Measurements from ENCODE around the gene MTHFR.

The MTHFR gene

DNA sequence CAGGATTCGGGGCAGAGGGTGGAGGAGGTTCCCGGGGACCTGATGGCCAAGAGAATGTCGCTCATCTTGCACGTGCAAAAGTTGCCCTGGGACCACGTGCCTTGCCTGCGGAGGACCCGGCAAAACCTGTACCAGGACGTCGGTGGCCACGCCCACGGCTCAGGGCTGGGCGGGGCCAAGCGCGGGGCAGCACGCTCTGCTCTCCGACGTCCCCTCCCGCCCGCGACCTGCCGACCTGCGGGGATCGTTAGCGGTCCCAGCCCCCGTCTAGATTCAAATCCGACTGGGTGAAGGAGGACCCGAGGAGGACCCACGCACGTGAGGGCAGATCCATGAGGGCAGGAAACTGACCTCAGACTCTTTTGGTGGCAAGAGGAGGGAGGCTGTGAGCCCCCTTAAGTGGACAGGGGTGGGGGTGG is 43.8 kb downstream of the MTHFR start, which contains the start of gene C1orf167:
C1orf167 (plus strand) TSS at position 206 of the 419 bp plus-strand sequence. CDS start 2,208 bp downstream, outside the sequence.
- DNase-seq (ENCODE audit: low spot score) (no peak), FAIRE-seq (no peak)

DNA sequence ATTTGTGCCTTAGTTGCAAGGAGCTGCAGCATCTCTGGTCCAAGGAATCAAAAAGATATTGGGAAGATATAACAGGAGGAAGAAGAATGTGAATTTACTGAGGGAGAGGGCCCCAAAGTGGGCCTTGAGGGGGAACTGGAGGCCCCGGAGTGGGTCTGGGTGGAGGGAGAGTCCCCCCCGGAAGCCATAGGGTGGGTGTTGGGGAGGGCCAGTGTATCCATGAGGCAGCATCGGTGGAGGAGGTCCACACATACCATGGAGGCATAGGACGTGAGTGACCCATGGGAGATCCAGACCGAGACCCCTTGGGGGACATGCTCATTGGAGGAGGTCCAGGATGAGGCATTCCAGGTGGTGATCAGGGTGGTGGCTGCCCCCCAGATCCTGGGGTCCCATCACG is 44.5 kb downstream of the MTHFR start:
- no peak for FAIRE-seq
- no peak for DNase-seq (ENCODE audit: low spot score)

DNA sequence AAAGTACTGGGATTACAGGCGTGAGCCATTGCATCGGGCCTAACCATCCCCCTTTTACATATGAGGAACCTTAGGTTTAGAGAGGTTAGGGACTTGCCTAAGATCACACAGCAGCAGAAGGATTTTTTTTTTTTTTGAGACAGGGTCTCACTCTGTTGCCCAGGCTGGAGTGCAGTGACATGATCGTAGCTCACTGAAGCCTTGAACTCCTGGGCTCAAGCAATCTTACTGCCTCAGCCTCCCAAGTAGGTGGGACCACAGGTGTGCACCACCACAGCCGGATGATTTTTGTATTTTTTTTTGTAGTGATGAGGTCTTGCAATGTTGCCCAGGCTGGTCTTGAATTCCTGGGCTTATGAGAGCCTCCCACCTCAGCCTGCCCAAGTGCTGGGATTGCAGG is 46.0 kb downstream of the MTHFR start:
- no peak for DNase-seq (ENCODE audit: low spot score)
- no peak for FAIRE-seq

- DNase-seq (ENCODE audit: low spot score) (no peak), FAIRE-seq (no peak)
Measured at GRCh38 chr1:11757047-11757446, 48.7 kb downstream of the MTHFR start.

- DNase-seq (ENCODE audit: low spot score) (no peak), FAIRE-seq (no peak)
Measured at GRCh38 chr1:11753555-11754208, 52.1 kb downstream of the MTHFR start.

DNA sequence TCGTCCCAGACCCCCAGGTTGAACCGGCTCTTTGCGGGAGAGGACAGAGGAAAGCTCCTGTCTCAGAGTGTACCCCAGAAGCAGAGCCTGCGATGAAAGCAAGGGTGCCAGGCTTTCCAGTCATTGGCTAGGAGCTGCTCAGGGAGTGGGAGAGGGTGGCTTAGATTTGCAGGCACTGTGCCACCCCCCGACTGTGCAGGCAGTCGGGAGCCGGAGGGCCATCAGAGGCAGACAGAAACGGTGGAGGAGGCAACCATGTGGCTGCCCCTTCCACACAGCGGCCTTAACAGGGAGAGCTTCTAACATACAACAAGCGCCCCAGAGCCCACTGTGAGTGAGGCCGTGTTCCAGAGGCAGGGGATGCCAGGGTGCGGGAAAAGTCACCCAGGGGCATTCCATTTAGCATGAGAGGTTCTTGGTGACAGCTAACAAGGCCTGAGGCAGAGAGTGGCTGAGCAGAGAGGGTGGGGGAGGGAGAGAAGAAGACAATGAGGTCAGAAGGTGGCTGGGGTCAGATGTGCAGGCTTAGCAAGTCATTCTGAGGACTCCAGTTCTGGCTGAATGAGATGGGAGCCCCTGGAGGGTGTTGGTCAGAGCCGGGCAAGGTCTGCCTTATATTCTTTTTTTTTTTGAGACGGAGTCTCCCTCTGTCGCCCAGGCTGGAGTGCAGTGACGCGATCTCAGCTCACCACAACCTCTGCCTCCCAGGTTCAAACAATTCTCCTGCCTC is 53.2 kb downstream of the MTHFR start:
- DNase-seq (ENCODE audit: low spot score) (no peak), FAIRE-seq (no peak)

DNA sequence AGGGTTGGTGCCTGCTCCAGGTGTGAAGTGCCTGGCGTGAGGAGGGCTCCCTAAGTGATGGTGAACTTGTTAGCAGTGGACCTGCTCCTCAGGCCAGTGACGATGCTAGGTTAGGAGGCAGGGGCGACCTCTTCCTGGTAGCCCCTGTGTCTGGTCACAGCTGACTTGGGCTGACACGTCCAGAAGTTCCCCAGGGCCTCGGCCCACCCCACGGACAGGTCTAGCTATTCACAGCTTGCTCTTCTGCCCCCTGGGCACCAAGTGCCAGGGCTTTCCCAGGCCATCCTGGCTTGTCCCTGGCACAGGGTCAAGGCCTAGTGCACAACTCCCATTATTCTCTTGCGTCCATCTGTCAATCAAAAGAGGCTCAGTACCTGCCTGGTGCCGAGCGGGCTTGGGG is 54.7 kb downstream of the MTHFR start:
- FAIRE-seq (no peak), DNase-seq (ENCODE audit: low spot score) (no peak)

GRCh38 chr1:11749996-11750395 is 55.8 kb downstream of the MTHFR start:
- DNase-seq (ENCODE audit: low spot score), result no peak
- FAIRE-seq, result no peak

GRCh38 chr1:11749203-11749689 is 56.5 kb downstream of the MTHFR start:
- DNase-seq (ENCODE audit: low spot score), result peak; percentile 39
- FAIRE-seq, result no peak

DNA sequence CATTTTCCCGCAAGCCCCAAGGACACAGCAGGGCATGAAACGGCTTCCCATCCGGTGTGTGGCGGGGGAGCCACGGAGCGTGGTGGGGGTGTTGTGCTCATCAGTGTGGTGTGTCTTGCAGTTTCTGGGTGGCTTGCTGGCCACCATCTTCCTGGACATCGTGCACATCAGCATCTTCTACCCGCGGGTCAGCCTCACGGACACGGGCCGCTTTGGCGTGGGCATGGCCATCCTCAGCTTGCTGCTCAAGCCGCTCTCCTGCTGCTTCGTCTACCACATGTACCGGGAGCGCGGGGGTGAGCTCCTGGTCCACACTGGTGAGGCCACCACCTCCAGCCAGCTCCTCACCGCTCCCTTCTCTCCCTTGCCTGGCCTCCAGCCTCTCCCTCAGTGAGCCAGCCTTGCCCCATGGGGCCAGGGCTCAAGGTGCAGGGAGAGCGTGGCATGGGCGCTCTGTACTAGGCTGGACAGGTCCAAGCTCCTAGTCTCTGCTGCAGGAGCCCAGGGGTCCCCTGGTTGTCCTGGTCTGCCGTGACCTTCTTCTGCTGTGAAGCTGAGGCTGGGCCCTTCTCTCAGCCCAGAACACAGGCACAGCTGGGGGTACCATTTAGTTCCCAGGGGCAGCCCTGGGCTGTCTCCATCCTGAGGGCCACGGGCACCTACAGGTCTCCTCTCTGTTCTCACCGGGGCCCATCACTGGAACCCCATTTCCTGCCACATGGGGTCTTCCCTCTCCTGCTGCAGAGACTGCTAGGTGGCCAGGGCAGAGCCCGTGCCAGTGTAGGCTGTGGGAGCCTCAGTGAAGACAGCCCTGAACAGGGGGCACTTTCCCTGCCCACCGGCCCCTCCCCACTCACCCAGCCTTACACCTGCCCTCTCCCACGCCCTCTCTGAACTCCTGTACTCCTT is 57.2 kb downstream of the MTHFR start:
- FAIRE-seq (no peak), DNase-seq (ENCODE audit: low spot score) (no peak)

DNA sequence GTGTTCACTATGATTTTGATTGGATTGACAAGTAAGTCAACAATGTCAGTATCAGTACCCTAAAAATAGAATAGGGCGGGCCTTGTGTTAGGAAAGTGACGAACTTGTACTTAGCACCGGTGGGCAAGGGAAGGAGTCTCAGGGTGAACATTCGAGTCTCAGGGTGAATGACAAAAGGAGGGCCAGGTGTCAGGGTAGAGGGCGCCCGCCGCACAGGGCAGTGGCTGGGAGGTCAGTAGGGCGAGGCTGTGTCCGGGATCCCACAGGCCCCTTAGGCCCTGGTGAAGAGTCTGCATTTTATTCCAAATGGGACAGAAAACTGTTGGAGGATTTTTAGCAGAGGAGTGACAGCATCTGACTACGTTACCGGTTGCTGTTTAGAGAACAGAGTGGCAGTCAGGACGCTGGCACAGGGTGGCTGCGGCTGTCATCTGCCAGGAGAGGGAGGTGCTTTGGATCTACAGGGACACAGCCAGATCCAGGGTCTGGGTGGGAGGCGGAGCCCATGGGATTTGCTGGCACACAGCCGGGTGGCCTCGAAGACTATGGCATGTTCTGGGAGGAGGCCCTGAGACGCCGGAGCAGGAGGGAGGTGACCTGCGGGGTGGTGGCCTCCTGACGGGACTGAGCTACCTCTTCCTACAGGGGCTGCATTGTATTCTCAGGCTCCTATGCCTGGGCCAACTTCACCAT is 58.8 kb downstream of the MTHFR start:
- no peak for FAIRE-seq

GRCh38 chr1:11746092-11746491 is 59.7 kb downstream of the MTHFR start:
- no peak for FAIRE-seq

More for the DNA sequence above, 58.8 kb downstream of the MTHFR start:
- no peak for DNase-seq (ENCODE audit: low spot score)

GRCh38 chr1:11744287-11744686 is 61.5 kb downstream of the MTHFR start:
- DNase-seq (ENCODE audit: low spot score) (no peak), FAIRE-seq (no peak)

More at GRCh38 chr1:11746092-11746491, 59.7 kb downstream of the MTHFR start:
- no peak for DNase-seq (ENCODE audit: low spot score)

- DNase-seq (ENCODE audit: low spot score) (no peak), FAIRE-seq (no peak)
Measured at GRCh38 chr1:11741919-11742558, 63.7 kb downstream of the MTHFR start.

- FAIRE-seq (no peak), DNase-seq (ENCODE audit: low spot score) (no peak)
Measured at GRCh38 chr1:11741482-11741881, 64.3 kb downstream of the MTHFR start.

DNA sequence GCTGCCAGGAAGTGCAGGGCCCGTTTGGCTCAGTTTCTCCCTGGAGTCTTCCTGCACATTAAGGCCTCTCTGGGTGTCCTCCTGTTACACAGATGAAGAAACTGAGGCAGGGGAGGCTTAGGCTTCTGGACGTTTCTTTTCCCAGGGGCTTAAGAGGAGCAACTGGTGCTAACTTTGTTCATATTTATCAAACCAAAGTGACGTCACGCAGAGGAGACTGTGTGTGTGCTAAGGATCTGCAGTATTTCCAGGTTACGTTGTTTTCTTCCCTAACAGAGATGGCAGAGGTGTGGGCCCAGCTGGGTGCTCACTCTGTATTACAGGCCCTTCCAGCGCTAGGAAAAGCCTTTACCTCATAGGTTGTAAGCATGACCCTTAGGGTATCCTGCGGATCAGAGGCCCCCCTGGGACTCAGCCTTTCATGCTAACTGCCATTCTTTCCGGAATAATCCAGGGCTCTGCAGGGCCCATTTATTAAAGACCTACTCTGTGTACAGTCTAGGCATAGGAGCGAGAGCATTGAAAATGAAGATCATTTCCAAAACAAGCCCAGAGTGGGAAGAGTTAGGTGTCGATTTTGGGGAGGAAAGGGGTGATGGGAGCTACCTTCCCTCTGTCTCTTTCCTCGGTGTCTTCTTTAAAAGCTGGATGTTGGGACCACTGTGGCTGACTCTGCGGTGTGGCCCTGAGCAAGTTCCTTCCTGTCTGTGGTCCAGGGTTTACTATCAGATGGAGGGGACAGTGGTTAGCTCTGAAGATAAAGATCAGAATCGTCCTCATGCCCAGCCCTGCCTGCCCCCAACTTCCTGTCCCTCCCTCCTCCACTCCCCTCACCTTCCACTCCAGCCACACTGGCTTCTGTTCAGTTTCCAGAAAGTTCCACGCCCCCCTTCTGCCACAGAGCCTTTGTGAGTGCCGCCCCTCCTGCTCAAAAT is 65.2 kb downstream of the MTHFR start:
- DNase-seq (ENCODE audit: low spot score) (no peak), FAIRE-seq (no peak)

DNA sequence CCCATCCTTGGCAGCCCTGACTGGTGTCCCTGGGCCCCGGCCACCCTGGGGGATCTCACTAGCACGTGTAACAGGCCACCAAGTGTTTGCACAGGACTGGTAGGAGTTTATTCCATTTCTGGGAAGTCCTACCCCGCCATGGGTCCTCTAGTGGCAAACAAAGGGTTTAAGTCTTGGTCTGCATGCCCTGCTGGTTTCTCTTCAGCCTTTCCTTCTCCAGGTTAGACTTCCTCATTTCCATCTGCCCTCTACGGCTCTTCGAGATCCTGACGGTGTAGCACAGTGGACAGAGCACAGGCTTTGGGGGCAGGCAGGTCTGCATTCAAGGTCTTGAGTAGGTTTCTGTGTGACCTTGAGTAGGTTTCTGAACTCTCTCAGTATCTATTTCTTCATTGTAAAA is 67.0 kb downstream of the MTHFR start:
- no peak for FAIRE-seq

GRCh38 chr1:11738096-11738495 is 67.7 kb downstream of the MTHFR start:
- DNase-seq (ENCODE audit: low spot score), result no peak
- no peak for FAIRE-seq

More for the DNA sequence above, 67.0 kb downstream of the MTHFR start:
- DNase-seq (ENCODE audit: low spot score), result no peak

Measured in RCC 7860 (cell line).